H9 (cell line): ENCODE data around the gene RBM12. TPM values are rescaled to one million over a fixed set of nuclear protein-coding genes. Genes with fewer than 3 reads are reported as not detected.

Experiments used
- DNase-seq: peaks from one replicate; pipeline ENCODE4 v3.0.0-alpha.2; 2017
- H2AFZ ChIP-seq: one replicate; pipeline ENCODE4 v1.6.1; 2013; ENCODE audit warnings: mild to moderate bottlenecking, low read length, control low read depth, moderate library complexity
- H2AK5ac ChIP-seq: 2 replicates; pipeline ENCODE4 v1.6.1; 2013; ENCODE audit warnings: low read length, control low read depth, mixed read lengths; ENCODE audit not compliant: insufficient read length
- H2BK120ac ChIP-seq: one replicate; pipeline ENCODE4 v1.6.1; 2013; ENCODE audit warnings: low read depth, mild to moderate bottlenecking, low read length, control low read depth, inconsistent platforms; ENCODE audit not compliant: poor library complexity, severe bottlenecking
- H2BK12ac ChIP-seq: 2 replicates; pipeline ENCODE4 v1.6.1; 2013; ENCODE audit warnings: low read length, control low read depth, mixed read lengths, low read depth; ENCODE audit not compliant: insufficient read length
- H2BK15ac ChIP-seq: 2 replicates; pipeline ENCODE4 v1.6.1; 2013; ENCODE audit warnings: low read depth, low read length, control low read depth
- H2BK20ac ChIP-seq: one replicate; pipeline ENCODE4 v1.6.1; 2013; ENCODE audit warnings: low read depth, mild to moderate bottlenecking, low read length, control low read depth, inconsistent platforms; ENCODE audit not compliant: poor library complexity, severe bottlenecking
- H2BK5ac ChIP-seq: 2 replicates; pipeline ENCODE4 v1.6.1; 2013; ENCODE audit warnings: low read length, control low read depth, mixed read lengths; ENCODE audit not compliant: insufficient read length
- H3K14ac ChIP-seq: 2 replicates; pipeline ENCODE4 v1.6.1; 2013; ENCODE audit warnings: low read length, control low read depth; ENCODE audit not compliant: insufficient read depth
- H3K18ac ChIP-seq: 2 replicates; pipeline ENCODE4 v1.6.1; 2013; ENCODE audit warnings: low read depth, mild to moderate bottlenecking, mixed read lengths, low read length, control low read depth; ENCODE audit not compliant: insufficient read length
- H3K23ac ChIP-seq: 2 replicates; pipeline ENCODE4 v1.6.1; 2013; ENCODE audit warnings: low read length, control low read depth, mixed read lengths, low read depth; ENCODE audit not compliant: insufficient read length
- H3K23me2 ChIP-seq: 2 replicates; pipeline ENCODE4 v1.6.1; 2013; ENCODE audit warnings: low read depth, mild to moderate bottlenecking, mixed read lengths, low read length, control low read depth; ENCODE audit not compliant: insufficient read length, poor library complexity, severe bottlenecking
- H3K27ac ChIP-seq: 2 replicates; pipeline ENCODE4 v1.5.1; 2013; ENCODE audit warnings: low read length, control low read depth, mixed read lengths, low read depth; ENCODE audit not compliant: insufficient read length
- H3K27me3 ChIP-seq: 2 replicates; pipeline ENCODE4 v1.6.1; 2013; ENCODE audit warnings: low read length, control low read depth, inconsistent platforms; ENCODE audit not compliant: insufficient read depth
- H3K4ac ChIP-seq: 2 replicates; pipeline ENCODE4 v1.6.1; 2013; ENCODE audit warnings: low read depth, mild to moderate bottlenecking, control low read depth, inconsistent platforms, low read length, moderate library complexity
- H3K4me1 ChIP-seq: 2 replicates; pipeline ENCODE4 v1.6.1; 2013; ENCODE audit warnings: low read length, control low read depth, inconsistent platforms; ENCODE audit not compliant: insufficient read depth
- H3K4me2 ChIP-seq: 2 replicates; pipeline ENCODE4 v1.6.1; 2013; ENCODE audit warnings: low read length, control low read depth, mixed read lengths; ENCODE audit not compliant: insufficient read length, insufficient read depth
- H3K56ac ChIP-seq: 2 replicates; pipeline ENCODE4 v1.6.1; 2013; ENCODE audit warnings: low read depth, mild to moderate bottlenecking, mixed read lengths, low read length, control low read depth; ENCODE audit not compliant: insufficient read length
- H3K79me1 ChIP-seq: 2 replicates; pipeline ENCODE4 v1.6.1; 2013; ENCODE audit warnings: low read depth, mild to moderate bottlenecking, moderate library complexity, low read length, control low read depth, inconsistent platforms; ENCODE audit not compliant: insufficient read depth, poor library complexity, severe bottlenecking
- H3K79me2 ChIP-seq: 2 replicates; pipeline ENCODE4 v1.6.1; 2013; ENCODE audit warnings: low read length, control low read depth, inconsistent platforms; ENCODE audit not compliant: insufficient read depth
- H3K9ac ChIP-seq: 2 replicates; pipeline ENCODE4 v1.6.1; 2013; ENCODE audit warnings: low read length, control low read depth, mixed read lengths; ENCODE audit not compliant: insufficient read length; ENCODE audit errors: extremely low read depth
- H3K9me3 ChIP-seq: one replicate; pipeline ENCODE4 v1.6.1; 2013; ENCODE audit warnings: low read depth, low read length, inconsistent platforms; ENCODE audit not compliant: control insufficient read depth
- H3T11ph ChIP-seq: one replicate; pipeline ENCODE4 v1.6.1; 2013; ENCODE audit warnings: mild to moderate bottlenecking, low read length, control low read depth, inconsistent platforms
- H4K20me1 ChIP-seq: one replicate; pipeline ENCODE4 v1.6.1; 2013; ENCODE audit not compliant: control insufficient read depth, insufficient read length, insufficient read depth
- H4K5ac ChIP-seq: 2 replicates; pipeline ENCODE4 v1.6.1; 2013; ENCODE audit warnings: low read depth, mild to moderate bottlenecking, mixed read lengths, low read length, control low read depth; ENCODE audit not compliant: insufficient read length
- H4K8ac ChIP-seq: replicated peaks from 2 replicates; pipeline ENCODE4 v1.6.1; 2013; ENCODE audit warnings: low read length, control low read depth, mixed read lengths, low read depth; ENCODE audit not compliant: insufficient read length
- H4K91ac ChIP-seq: 2 replicates; pipeline ENCODE4 v1.6.1; 2013; ENCODE audit warnings: low read depth, mild to moderate bottlenecking, moderate library complexity, mixed read lengths, low read length, control low read depth; ENCODE audit not compliant: insufficient read length
- H3K27ac Mint-ChIP-seq, 3 experiments: 2 replicates in 2 of 3; 3 replicates in 1 of 3; pipeline ENCODE4 v1.8.0; 2020 to 2021; ENCODE audit warnings: mixed read lengths in 3 of 3, mild to moderate bottlenecking in 1 of 3, moderate library complexity in 1 of 3
- H3K27me3 Mint-ChIP-seq: 2 replicates; pipeline ENCODE4 v1.8.0; 2021; ENCODE audit warnings: low read depth, mild to moderate bottlenecking, moderate library complexity, mixed read lengths
- H3K36me3 Mint-ChIP-seq, 3 experiments: 2 replicates in 2 of 3; 3 replicates in 1 of 3; pipeline ENCODE4 v1.8.0; 2020 to 2021; ENCODE audit warnings: low read depth in 3 of 3, mixed read lengths in 3 of 3; ENCODE audit not compliant: insufficient read depth in 1 of 3
- H3K4me1 Mint-ChIP-seq, 2 experiments: 2 replicates each; pipeline ENCODE4 v1.8.0; 2020; ENCODE audit warnings: mixed read lengths in 2 of 2
- H3K4me3 Mint-ChIP-seq, 2 experiments: 2 replicates in 1 of 2; 3 replicates in 1 of 2; pipeline ENCODE4 v1.8.0; 2020 to 2021; ENCODE audit warnings: mild to moderate bottlenecking in 2 of 2, mixed read lengths in 2 of 2, moderate library complexity in 1 of 2
- H3K9me3 Mint-ChIP-seq, 2 experiments: 2 replicates in 1 of 2; 3 replicates in 1 of 2; pipeline ENCODE4 v1.8.0; 2020; ENCODE audit warnings: mild to moderate bottlenecking in 2 of 2, mixed read lengths in 2 of 2, moderate library complexity in 1 of 2
- WGBS: extraction: QIAGEN DNeasy Blood & Tissue Kit; methylation state at CpG from one replicate; pipeline ENCODE4 v1.1.7; 2013; ENCODE audit warnings: missing lambda C conversion rate, low lambda C conversion rate, mixed read lengths; ENCODE audit not compliant: insufficient read length; ENCODE audit errors: extremely low coverage; 5-methylcytosine and 5-hydroxymethylcytosine counted together
- total RNA-seq: library from RNA; stranded (reverse); gene quantifications from 2 replicates; pipeline ENCODE4 v1.2.1, GENCODE V29; 2021
- TF ChIP-seq, protein P1 (sequence below): fragments of 200-600 bp; sonication (generic); conservative IDR thresholded peaks from 3 replicates; pipeline ENCODE4 v1.8.0; 2021; ENCODE audit warnings: antibody characterized with exemption, mild to moderate bottlenecking

The RBM12 gene
- total RNA-seq, 1 experiment from 2014 or later, result 260 TPM

DNA sequence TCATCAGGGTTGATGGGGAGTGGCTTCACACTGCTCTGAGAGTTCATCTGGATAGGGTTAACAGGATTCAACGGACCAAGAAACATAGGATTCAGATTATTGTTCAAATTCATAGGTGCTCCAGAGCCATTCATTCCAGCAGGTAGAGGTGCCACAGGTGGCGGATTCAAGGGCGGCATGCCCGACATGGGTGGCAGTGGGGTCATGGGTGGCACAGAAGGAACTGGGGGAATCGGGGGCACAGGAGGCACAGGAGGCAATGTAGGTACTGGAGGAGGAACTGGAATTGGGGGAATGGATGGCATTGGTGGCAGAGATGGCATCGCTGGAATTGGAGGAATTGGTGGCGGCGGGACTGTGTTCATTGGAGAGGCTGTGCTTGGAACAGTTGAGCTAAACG, 10.3 kb downstream of the RBM12 start:
- Histone ChIP-seq H3K23ac (no peak overlapping the region), H3K56ac (no peak overlapping the region), H2BK120ac (no peak overlapping the region), H3K79me1 (peaks cover 5% of the 10 kb centered on the region), H4K91ac (no peak overlapping the region), H3K23me2 (no peaks in the 10 kb centered on the region), H2AK5ac (no peak overlapping the region), H3K4ac (no peak overlapping the region), H4K20me1 (peaks cover 4% of the 10 kb centered on the region), H2BK12ac (no peak overlapping the region), H3K14ac (no peak overlapping the region), H3K9ac (no peak overlapping the region), H4K8ac (no peak overlapping the region), H3T11ph (no peak overlapping the region), H3K18ac (no peak overlapping the region), H2BK15ac (no peak overlapping the region), H3K9me3 (no peaks in the 10 kb centered on the region), H2BK5ac (no peak overlapping the region), H3K79me2 (peaks cover 64% of the 10 kb centered on the region), H3K4me2 (no peak overlapping the region), H2AFZ (no peak overlapping the region), H3K27me3 (no peaks in the 10 kb centered on the region), H4K5ac (no peak overlapping the region), H3K27ac (no peak overlapping the region), H3K4me1 (no peaks in the 10 kb centered on the region), H2BK20ac (no peak overlapping the region)
- H3K27ac Mint-ChIP-seq, result no peak overlapping the region
- TF ChIP-seq, protein P1, sequence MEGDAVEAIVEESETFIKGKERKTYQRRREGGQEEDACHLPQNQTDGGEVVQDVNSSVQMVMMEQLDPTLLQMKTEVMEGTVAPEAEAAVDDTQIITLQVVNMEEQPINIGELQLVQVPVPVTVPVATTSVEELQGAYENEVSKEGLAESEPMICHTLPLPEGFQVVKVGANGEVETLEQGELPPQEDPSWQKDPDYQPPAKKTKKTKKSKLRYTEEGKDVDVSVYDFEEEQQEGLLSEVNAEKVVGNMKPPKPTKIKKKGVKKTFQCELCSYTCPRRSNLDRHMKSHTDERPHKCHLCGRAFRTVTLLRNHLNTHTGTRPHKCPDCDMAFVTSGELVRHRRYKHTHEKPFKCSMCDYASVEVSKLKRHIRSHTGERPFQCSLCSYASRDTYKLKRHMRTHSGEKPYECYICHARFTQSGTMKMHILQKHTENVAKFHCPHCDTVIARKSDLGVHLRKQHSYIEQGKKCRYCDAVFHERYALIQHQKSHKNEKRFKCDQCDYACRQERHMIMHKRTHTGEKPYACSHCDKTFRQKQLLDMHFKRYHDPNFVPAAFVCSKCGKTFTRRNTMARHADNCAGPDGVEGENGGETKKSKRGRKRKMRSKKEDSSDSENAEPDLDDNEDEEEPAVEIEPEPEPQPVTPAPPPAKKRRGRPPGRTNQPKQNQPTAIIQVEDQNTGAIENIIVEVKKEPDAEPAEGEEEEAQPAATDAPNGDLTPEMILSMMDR, result no peak
- no peaks in the 10 kb centered on the region for H3K9me3 Mint-ChIP-seq
- H3K4me1 Mint-ChIP-seq, result peaks cover 11 to 12% of the 10 kb centered on the region in 2 experiments
- DNase-seq, result no peak
- H3K27me3 Mint-ChIP-seq, result no peaks in the 10 kb centered on the region
- H3K36me3 Mint-ChIP-seq, result peaks cover 2 to 24% (median 18%) of the 10 kb centered on the region in 3 experiments; a peak in 5 of 7 replicates
- no peak overlapping the region for H3K4me3 Mint-ChIP-seq
- WGBS, result no CpG with 5 or more reads among the region's 9 CpGs
